T-helper 2 cell treated with Interferon-gamma antibody and Interleukin-4, amounts not matched to agents 100 ng/mL and 5 ng/mL, for 36 hours (primary cell): ENCODE measurements around the gene PARVG. TPM values are rescaled to one million over a fixed set of nuclear protein-coding genes. Genes with fewer than 3 reads are reported as not detected.

Experiments
- intact Hi-C: fragments of 100-400 bp; cut with micrococcal nuclease; formaldehyde crosslinking; loops from one replicate; pipeline ENCODE4 v1.15.1; 2023
- total RNA-seq: library from RNA; stranded (reverse); gene quantifications from 2 replicates; pipeline ENCODE4 v1.2.3, GENCODE V29; 2022

Gene PARVG, protein sequence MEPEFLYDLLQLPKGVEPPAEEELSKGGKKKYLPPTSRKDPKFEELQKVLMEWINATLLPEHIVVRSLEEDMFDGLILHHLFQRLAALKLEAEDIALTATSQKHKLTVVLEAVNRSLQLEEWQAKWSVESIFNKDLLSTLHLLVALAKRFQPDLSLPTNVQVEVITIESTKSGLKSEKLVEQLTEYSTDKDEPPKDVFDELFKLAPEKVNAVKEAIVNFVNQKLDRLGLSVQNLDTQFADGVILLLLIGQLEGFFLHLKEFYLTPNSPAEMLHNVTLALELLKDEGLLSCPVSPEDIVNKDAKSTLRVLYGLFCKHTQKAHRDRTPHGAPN
- total RNA-seq = 164 and 168 TPM in 2 replicates

GRCh38 chr22:44180706-44181032 is at the start of gene PARVG:
Gene PARVG, plus strand, starts transcription at chr22:44180925. Its CDS starts 2,405 bp downstream, at chr22:44183330.
- intact Hi-C loops = loop anchor here (5.0 to 10.0 kb wide), 2 partner anchors 186 to 442 kb away; no protein-coding TSS in a partner anchor

DNA sequence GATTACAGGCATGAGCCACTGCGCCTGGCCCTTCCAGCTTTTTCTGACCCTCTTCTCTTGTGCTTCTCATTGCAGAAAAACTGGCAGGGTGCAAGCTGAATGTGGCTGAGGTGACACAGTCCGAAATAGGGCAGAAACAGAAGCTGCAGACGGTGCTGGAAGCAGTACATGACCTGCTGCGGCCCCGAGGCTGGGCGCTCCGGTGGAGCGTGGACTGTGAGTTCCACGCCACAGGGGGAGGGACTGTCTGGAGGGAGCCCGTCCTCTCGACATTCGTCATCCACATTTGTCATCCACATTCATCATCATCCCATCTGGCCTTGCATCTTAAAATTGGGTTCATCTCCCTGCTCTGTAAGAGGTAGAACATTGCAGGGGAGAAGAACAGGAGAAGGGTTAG is 49.3 kb upstream of the PARVG start:
- intact Hi-C loops = no loop called here

- intact Hi-C loops = no loop called here
Measured at GRCh38 chr22:44131989-44132685, 48.6 kb upstream of the PARVG start.

DNA sequence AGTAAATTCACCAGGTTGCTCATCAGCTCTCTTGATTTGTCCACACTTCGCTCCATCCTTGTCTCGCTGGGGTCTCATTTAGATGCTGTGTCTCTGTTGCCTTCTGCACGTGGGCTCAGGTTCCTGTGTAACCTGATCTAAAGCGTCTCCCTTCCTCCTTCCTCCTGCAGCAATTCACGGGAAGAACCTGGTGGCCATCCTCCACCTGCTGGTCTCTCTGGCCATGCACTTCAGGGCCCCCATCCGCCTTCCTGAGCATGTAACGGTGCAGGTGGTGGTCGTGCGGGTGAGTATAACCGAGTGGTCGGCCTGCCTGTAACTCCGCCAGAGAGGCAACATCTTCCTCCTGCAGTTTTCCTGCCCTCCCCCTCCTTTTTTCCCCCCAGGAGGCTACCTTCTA is 48.0 kb upstream of the PARVG start:
- intact Hi-C loops = no loop called here

DNA sequence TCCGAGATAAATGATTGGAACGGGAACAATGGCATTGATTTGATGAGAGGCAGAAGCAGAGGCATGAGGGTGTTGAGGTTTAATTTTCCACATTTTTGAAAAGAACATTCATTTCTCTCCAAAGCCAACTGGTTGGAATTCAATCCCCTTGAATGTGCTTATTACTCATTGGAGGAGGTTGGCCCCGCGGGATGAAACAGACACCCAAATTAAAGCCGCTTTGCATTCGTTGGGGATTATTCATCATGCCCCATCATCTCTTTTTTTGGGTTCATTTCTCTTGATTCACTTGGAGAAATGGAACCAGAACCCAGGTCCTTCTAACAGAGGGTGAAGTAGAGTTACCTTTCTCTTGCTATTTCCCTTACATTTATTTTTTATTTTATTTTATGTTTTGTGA is 47.6 kb upstream of the PARVG start:
- intact Hi-C loops = no loop called here

DNA sequence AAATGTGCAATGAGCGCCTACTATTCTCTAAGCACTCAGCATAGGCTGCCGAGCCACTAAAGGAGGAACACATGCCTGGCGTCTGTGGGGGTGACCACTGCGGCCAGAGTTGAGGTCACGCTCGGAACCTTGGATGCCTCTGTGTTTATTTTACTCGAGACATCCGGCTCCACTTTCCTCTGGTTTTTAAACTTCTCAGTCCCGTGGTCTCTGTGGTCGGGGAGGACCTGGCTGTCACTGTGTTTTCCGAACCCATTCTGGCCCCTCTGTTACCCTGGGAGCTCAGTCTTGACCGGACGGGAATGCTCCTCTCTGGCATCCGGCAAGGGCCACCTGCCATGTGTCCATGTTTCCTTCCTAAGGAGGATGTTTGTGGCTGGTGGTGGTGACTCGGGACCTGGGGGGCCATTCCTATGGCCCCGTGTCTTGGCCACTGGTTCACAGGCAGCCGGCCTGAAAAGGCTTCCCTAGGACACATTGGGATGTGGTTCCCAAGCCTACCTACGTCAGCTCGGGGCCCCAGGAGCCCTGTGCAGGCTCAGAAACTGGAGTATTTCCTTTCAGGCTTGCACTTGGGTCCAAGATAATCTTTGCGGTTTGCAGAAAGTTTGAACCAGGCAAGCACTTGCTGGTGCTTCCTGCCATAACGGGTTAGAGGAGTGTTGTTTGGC is 46.7 kb upstream of the PARVG start:
- intact Hi-C loops = no loop called here

DNA sequence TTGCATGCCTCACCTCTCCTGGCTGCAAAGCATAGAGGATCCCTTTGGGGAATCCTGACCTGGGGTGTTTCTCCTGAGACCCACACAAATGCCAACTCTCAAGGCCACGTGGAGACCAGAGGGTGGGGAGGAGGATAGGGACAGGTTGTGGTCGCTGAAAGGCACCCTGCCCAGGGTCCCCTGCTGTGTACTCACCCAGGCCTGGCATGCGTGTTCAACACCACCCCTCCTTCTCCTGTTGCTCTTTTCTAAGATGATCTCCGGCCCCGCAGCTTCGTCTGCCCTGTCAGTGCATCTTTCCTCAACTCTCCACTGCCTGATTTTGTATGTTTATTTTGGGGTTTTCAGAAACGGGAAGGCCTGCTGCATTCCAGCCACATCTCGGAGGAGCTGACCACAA is 44.6 kb upstream of the PARVG start:
- intact Hi-C loops = no loop called here

GRCh38 chr22:44136786-44137185 is 43.9 kb upstream of the PARVG start:
- intact Hi-C loops = no loop called here

- intact Hi-C loops = no loop called here
Measured at GRCh38 chr22:44137415-44137814, 43.3 kb upstream of the PARVG start.

DNA sequence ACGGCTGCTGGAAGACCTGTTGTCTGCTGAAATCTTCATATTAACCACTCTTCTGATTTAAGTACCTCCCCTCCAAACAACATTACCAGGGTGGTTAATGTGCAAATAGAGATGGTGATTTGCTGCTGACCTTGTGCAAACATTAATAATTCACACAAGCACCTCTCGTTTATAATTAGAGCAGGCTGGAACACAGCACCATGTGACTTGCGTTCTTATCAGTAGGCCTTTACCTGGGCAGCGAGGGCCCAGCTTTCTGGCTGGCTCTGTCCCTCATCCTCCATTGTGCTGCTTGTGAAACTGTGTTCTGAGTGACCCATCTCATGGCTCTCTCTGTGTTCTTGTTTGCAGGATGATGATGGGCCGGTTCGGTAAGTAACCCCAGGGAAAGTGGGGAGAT is 41.0 kb upstream of the PARVG start:
- intact Hi-C loops = no loop called here

DNA sequence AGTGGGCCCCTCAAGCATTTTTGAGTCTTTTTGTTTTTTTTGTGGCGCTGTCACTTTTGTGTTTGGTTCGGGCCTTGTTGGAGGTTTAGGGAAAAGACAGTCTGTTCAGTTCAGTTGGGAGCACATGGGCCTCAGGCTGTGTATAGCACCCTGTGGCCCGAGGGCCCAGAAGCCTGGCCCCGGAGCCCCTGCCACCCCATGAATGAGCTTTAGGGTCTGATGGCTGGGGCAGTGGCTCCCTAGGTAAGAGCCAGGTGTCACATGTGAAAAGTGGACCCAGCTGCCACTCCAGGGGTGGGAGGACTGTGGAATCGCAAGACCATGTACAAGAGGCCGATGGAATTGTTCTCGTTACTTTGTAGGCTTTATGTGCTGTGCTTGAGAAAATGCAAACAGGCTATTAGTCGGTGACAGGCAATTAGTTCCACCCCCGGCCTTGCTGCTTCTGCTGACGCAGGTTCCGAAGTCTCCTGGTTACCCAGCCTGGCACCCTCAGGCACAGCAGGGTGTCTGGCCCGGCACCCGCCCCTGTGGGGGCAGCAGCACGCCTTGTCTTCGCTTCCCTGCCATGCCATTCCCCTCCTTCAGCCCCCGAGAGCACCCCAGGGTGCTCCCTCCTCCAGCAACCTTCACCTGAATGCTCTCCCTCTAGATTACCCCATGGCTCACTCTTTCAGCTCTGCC is 38.2 kb upstream of the PARVG start:
- intact Hi-C loops = no loop called here

- intact Hi-C loops = no loop called here
Measured at GRCh38 chr22:44143105-44143474, 37.6 kb upstream of the PARVG start.

- intact Hi-C loops = no loop called here
Measured at GRCh38 chr22:44143579-44143978, 37.1 kb upstream of the PARVG start.

GRCh38 chr22:44144046-44144569 is 36.6 kb upstream of the PARVG start:
- intact Hi-C loops = no loop called here

GRCh38 chr22:44145544-44145943 is 35.2 kb upstream of the PARVG start:
- intact Hi-C loops = no loop called here

- intact Hi-C loops = no loop called here
Measured at GRCh38 chr22:44146088-44146861, 34.5 kb upstream of the PARVG start.

DNA sequence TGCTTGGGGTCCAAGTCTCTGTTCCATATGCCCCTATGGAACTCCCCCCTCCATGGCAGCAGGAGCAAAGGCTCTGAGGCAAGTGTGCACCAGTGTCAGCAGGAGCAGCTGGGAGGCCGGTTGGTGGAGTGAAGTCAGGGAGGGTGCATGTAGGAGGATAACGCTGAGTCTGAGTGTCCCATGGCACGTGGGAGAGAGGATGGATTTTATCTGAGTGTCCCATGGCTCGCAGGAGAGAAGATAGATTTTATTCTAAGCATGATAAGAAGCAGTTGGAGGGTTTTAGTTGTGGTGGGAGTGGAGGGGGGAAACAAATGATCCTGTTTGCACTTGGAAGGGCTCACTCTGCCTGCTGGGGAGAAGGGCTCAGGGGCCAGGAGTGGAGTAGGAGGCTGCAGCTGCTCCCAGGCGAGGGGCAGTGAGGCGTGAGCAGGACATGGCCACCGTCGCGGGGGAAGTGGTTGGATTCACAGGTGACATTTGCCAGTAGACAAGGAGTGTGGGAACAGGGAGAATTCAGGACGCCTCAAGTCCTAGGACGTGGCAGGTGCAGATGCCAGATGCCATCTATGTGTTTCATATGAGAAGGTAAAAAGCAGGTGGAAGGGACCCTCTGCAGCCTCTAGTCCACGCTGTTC is 33.6 kb upstream of the PARVG start:
- intact Hi-C loops = no loop called here

GRCh38 chr22:44147821-44148574 is 32.7 kb upstream of the PARVG start:
- intact Hi-C loops = no loop called here

- intact Hi-C loops = no loop called here
Measured at GRCh38 chr22:44151676-44152075, 29.0 kb upstream of the PARVG start.

- intact Hi-C loops = no loop called here
Measured at GRCh38 chr22:44153710-44154109, 27.0 kb upstream of the PARVG start.
